HG03045 (cell line): ENCODE measurements around the gene SEMA5A.

Experiments
- ATAC-seq: cut with Tn5 transposase; IDR thresholded peaks from one replicate; pipeline ENCODE4 v1.9.1; 2021; ENCODE audit warnings: mild to moderate bottlenecking, moderate library complexity; ENCODE audit not compliant: unreplicated experiment

Gene SEMA5A

DNA sequence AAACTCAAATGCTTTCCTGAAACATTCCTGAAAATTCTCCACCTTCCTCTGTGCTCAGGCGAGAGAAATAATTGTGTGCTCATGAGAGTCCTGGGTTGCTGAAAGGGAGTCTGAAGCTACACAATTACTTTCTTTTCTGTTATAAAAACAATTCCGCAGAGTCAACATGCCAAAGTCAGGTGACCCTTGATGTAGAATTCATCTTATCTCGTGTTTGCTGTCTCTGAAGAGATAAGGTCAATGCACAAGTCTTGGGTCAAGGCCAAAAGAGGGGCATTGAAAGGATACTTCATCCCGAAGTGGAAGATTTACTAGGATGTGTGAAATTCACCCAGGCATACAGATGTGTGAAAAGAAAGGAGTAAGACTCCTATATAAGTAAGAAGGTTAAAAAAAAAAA is 493.5 kb downstream of the SEMA5A start:
- no peak for ATAC-seq

GRCh38 chr5:9051779-9052178 is 494.1 kb downstream of the SEMA5A start:
- no peak for ATAC-seq

GRCh38 chr5:9047932-9048331 is 497.9 kb downstream of the SEMA5A start:
- ATAC-seq, result no peak

DNA sequence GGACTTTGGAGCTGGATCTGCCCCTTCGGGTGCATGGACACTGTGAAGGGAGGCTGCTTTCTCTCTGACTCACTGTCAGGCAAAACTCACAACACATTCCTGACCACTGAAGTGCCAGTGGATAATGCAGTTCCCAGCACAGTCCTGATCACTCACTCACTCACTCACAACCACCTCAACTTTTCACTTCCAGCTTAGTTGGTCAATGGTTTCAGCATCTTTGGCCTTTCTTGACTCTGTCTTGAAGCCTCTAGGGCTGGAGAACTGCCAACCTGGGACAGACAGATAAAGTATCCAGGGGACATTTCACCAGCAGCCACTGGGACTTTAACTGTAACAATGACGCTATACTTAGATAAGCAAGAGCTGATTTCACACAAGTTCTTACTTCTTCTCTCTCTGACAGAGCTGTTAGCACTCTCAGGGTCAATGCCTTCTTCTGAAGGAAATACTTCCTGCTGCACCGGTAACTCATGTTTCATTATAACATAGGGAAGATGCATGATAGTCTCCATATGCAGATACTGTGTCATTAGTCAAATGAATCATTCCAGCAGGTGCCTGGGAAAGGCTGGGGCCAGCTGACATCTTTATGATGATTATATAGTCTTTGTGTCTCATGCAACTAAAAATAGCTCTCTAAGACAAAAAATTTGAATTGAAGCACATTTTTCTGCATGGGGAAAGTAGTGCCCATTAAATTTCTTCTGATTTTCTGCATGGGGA is 499.0 kb downstream of the SEMA5A start:
- ATAC-seq, result no peak

DNA sequence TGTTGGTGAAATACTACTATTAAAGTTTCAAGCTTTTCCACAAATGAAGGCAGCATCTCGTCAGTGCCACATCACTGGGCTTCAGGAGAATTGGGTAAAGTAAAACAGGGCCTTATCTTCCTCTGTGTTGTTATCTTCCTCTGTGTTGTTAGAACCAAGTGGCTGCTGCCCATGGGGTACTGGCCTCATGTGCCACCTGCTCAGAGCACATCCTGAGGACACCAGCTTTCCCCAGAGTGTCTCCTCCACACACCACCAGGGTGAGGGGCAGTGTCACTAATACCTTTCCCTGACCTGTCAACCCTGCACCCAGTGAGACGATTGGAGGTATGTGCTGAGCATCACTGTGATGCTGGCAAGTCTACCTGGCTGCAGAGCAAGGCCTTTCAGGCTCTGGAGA is 499.9 kb downstream of the SEMA5A start:
- no peak for ATAC-seq

- ATAC-seq, result no peak
Observed at GRCh38 chr5:9042241-9042640, 503.6 kb downstream of the SEMA5A start.

DNA sequence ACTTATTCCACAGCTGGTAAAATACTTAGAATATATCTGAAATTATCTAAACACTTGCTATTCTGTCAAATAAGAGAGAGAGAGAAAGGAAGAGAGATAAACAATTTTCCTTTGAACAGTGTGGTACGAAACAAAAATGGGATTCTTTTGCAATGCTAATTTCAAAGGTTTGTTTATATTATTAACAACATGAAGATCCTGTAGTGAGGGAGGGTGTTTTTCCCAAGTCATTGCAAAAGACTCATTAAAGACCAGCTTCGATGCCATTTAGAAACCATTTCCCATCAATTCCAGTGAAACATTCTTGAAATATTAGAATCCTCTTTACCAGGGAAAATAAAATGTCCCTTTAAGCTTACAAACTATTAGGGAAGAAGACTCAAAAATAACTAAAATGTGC is 505.4 kb downstream of the SEMA5A start:
- ATAC-seq, result no peak

GRCh38 chr5:9037048-9037447 is 508.8 kb downstream of the SEMA5A start:
- no peak for ATAC-seq

DNA sequence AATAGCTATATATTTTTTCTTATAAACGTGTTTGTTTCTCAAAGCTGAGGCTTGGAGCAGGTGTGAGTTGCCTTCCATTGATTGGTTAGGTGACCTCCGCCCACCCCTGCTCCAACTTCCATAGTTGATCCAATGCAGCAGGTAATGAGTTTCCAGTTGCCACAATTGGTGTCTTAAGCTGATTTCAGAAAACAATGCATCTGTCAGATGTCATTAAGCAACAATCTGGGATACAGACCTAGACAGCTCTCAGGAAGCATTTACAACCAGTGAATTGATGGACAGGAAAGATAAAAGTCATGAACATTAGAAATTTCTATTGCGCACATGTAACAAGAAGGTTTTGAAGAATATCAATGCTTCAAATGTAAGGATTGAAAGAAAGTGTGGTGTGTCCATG is 510.5 kb downstream of the SEMA5A start:
- ATAC-seq, result no peak

GRCh38 chr5:9034649-9035048 is 511.2 kb downstream of the SEMA5A start:
- no peak for ATAC-seq

DNA sequence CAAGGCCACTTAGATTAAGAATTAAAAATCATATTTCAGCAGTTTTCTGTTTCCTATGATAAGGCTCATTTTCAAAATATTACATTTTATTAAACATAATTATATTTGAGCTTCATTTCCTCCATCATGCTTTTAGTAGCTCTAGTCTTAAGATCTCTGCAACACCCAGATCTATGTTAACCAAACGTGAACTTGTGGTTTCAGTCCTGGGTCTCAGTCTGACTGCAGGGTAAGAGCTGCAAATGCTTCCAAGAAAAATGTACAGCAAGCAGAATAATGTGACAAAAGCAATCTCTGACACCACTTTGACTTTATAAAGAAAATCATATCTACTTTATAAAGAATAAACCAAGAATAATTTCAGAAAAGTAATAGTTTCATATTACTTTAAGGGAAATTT is 512.4 kb downstream of the SEMA5A start:
- ATAC-seq, result no peak

DNA sequence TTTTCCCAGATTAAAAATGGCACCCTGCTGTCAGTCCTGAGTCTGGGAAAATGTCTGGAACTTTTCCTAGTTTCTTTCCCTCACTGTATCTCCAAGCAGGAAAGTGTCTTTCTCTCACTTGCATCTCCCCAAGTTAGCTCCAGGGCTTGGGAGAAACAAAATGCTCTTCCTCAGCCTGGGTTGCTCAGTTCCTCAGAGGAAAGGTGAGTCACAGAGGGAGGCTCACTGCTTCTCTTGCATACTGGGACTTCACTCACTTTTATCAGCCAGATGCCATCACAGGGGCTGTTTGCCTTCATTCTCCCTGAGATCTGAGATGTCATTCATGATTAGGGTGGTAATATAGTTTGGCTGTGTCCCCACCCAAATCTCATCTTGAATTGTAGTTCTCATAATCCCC is 519.9 kb downstream of the SEMA5A start:
- no peak for ATAC-seq

DNA sequence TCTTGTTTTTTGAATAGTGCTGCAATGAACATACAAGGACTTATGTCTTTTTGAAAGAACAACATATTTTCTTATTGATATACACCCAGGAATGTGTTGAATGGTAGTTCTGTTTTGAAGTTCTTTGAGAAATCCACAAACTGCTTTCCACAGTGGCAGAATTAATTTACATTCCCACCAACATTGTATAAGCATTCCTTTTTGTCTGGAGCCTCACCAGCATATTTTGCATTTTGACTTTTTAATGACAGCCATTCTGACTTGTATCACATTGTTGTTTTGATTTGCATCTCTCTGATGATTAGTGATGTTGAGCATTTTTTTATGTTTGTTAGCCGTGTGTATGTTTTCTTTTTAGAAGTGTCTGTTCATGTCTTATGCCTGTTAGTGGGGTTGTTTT is 524.9 kb downstream of the SEMA5A start:
- ATAC-seq, result no peak

DNA sequence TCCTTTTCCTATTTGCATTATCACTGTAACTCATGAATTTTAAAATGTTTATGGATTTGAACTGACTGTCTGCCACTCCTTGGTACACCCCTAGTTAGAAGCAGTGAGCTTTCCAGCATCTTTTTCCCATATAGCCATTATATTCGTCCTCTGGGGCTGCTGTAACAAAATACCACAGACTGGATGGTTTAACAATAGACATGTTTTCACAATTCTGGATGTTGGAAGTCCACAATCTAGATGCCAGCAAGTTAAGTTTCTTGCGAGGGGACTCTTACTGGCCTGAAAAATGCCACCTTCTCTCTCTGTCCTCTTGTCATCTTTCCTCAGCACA is 530.0 kb downstream of the SEMA5A start:
- ATAC-seq, result no peak

- no peak for ATAC-seq
Observed at GRCh38 chr5:9015260-9015936, 530.5 kb downstream of the SEMA5A start.

- ATAC-seq, result no peak
Observed at GRCh38 chr5:9013147-9013546, 532.7 kb downstream of the SEMA5A start.

DNA sequence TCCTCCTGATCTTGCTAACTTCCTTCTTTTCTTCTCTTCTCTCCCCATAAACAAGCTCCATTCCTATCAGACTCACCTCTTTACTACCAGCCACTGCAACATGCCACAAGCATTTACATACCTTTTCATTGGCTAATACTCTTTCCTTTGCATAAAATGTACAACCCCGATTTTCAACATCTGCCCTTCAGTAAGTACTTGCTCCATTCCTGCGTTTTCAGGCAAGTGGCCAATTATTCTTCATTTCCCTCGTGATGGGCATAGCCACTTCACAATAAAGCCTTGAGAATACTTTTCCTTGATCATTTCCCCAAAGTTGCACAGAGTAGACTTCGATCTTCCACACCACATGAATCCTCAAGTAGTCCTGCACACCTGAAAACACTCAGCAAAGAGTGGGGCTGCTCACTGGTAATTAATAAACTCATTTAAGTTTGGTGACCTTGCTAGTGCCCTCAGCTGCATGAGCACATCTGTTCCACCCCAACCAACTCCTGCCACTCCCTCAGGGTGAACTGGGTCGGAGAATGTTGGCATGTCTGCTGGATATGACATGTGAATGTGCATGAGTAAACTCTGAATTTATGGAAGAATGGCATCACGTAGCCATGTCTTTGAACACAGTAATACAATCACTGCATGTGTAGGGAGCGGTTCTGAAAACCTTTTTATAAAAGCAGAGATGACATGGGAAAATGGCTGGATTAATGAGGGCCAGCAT is 535.8 kb downstream of the SEMA5A start:
- no peak for ATAC-seq

DNA sequence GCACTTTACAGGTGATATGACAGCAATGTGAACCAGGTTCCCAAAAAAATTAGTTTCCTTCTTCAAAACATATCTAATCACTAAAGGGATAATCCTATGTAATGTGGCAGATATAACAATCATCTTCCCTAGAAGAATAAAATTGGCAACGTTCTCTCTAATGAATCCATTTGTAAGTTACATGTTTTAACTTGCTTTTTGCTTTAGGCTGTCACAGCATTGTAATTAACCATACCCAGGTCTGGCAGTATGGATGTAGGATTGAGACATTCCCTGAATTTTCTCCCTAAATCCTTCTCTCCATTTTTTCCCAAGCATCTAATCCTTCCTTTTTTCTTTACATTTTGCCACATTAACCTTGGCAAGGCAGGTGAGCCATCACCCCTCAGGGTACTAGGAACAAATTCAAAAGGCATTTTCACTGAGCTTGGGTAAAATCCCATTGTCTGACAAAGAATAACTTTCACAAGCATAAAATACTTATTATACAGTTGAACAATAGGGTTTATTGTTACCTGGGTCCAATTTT is 548.3 kb downstream of the SEMA5A start:
- no peak for ATAC-seq

GRCh38 chr5:8993031-8993430 is 552.8 kb downstream of the SEMA5A start:
- no peak for ATAC-seq
